Colon (tissue), 2 donors: ENCODE measurements around the gene ENDOU.

ENCODE experiments used
- FAIRE-seq: peaks from 2 replicates; lab custom pipeline; 2012; peaks lifted over from hg19 to GRCh38; lab: Jason Lieb, UNC
- donor health status: control.
- donor health status: control.

ENDOU gene

DNA sequence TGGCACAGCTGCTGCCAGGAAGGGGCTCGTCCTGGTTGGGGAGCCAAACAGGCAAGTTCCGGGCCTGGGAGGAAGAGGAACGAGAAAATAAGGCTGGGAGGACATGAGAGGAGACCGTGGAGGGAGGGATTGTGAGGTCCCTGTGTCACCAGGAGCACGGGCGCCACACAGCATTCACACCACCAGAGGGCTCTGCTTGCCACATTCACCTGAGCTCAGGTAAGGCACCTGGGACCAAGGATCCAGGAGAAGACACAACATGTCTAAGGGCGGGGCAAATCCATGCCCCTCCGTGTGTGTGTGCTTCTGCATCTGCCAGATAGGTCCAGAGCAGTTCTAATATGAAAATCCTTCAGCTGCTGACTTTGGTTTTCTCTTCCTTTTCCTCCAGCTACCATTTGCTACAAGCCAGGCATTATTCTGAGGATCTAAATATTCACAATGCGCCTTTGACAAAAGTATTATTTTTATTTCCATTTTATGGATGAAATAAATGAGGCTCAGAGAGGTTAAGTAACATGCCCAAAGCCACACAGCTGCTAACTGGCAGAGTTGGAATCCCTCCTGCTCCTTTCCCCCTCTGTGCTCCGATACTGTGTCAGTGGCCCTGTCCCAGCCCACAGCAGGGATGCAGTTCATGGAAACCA, 18.8 kb upstream of the ENDOU start:
- no peak for FAIRE-seq

GRCh38 chr12:47743311-47743860, 18.1 kb upstream of the ENDOU start:
- no peak for FAIRE-seq

- FAIRE-seq = no peak
Measured at GRCh38 chr12:47742253-47742825, 17.0 kb upstream of the ENDOU start.

DNA sequence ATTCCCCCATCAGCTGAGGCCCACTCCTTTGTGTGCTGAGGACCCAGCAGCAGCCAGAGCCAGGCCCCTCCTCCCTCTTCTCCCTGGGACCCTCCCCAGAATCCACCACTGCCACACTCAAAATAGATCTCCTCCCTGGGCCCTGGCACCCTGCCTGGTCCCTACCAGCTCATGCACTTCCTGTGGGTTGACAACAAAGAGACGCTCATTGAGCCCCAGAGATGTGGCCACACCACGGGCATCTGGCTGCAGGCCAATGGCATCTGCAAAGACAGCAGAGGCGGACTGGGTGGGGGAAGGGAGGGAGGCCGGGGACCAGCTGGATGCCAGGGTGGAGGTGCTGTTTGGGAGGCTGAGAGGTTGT, 16.0 kb upstream of the ENDOU start:
- no peak for FAIRE-seq

DNA sequence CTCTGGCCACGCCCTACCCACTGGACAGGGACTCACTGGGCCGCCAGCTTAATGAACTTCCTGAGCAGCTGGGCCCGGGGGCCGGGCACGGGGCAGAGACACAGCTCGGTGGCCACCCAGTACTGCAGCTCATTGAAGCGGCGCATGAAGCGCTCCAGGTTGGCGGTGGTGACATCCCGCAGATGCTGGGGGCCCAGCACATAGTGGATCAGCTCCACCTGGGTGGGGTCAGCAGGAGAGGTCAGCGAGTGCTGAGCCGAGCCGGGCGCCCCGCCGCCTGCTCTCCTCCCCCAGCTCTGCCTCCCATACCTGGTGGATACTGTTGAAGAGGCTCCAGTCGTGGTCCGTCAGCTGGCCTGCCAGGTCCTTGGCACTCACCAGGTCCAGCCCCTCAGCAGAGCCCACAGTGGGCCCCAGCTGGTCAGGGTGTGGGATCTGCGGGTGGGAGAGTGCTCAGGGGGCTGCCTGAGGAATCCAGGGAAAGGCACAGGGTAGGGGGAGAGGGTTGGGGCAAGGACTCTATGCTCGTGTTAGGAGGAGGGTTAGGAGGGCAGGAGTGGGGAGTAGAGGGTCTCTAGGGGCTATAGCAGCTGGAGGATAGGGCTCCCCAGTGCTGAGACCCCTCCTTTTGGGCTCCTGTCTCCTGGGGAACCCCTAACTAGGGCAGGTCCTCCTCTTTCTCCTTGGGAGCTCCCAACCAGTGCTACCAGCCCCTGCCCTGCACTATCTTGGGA, 15.5 kb upstream of the ENDOU start:
- FAIRE-seq = no peak

DNA sequence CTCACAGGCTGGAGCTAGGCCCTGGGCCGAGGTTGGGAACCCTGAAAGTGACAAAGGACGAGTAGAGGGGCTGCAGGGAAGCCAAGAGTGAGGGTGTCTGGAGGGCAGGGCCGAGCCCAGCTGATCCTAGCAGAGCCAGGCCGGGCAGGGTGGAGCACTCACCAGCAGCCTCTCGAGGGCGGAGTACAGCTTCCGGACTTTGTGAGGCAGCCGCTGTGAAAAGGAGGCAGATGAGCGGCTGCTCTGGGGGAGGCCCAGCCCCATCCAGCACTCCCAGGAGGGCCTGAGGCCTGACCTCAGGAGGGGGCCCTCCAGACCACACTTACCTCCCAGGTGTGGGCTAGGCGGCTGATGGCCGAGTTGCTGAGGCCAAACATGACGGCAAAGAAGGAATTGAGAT, 14.7 kb upstream of the ENDOU start:
- FAIRE-seq = no peak

GRCh38 chr12:47739297-47739696, 14.0 kb upstream of the ENDOU start:
- no peak for FAIRE-seq

DNA sequence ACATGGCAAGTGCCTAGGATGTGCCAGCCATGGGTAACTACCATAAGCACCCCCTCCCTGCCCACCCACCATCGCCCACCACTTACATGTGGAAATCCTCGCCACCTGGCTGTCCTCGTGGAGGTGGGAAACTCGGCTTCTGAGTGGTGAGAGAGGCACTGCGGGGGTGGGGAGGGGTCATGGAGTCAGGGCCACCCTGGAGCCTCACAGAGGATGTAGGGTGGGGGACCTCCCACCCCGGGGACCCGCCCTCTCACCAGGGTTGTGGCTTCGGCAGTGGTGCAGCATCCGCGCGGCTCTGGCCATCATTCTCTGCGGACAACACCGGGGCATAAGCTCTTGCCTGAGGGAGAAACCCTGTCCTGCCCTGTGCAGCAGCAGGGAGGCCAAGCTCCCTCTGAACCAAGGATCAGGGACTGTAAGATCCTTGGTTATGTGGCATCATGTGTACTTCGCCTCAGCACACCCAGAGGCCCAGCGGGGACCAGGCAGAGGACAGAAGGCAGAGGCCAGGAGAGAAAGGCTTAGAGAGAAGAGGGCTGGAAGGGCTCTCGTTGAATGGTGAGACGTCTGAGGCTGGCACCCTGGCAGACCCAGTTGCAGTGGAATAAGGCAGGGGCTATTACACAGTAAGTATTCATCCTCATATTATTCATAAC, 12.8 kb upstream of the ENDOU start:
- FAIRE-seq = no peak

DNA sequence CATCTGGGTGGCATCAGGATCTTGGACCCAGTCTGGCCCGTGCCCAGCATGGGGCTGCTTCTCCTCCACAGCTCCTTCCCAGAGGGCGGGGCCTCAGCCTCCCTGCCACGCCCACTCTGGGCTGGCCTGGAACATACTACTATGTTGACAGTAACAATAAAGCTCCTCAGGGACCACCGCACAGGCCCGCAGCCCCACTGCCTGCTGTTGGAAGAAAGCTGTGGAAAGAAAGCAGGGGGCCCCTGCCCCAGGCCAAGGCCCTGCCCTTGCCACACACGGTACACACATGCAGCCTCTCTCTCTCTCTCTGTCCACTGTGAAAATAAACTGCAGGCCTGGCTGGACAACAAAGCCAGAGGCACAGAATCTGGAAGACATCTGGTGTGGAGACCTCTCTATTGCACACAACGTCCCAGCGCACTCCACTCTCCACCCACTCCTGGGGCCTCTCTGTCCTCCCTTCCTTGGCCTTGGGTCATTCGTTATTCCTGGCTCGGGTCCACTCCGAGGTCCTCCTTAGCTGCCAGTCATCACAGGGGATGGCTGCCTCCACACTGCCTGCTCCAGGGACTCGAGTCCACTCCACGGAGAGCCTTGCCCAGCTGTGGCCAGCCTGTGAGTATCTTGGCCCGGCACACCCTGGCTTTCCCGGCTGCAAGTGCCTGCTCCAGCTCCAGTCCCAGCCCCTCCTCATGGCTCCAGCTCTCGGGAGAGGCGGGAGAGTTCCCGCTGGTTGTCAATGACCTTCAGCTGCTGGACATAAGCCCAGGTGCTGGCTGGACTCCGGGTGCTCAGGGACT, 11.8 kb upstream of the ENDOU start:
- FAIRE-seq = no peak

DNA sequence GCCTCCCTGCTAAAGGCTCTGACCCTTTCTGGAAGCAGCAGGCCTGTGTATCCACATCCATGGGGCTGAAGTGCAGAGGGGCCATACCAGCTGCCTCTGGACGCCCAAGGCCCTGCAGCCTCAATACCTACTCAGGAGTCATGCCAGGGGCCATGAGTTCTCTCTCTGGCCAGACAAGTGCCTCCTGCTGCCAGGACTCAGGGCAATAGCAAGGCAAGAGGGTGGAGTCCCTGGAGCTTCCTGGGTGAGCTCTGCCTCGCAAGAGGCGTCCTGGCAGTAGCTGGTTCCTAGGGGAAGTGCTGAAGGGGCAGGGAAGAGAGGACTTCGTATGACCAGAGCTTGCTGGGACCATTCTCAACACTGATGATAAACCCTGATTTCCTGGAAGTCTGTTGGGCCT, 10.9 kb upstream of the ENDOU start:
- no peak for FAIRE-seq

DNA sequence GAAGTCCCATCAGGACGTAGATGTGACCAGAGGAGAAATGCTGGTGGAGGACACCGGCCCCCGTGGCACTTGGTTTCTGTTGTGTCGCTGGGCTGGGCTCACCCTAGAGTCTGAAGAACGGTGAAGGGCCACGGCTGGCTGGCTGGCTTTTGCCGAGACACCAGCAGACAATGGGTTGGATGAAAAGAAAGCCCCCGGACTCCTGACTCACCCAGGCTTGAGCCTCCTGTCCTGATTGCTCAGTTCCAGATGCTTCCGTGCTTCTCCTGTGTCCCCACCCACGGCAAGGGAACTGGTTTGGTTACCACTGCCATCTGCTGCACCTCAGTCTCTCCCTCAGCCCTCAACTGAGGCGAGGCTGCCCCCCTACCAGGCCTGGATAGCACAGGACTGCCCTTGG, 10.4 kb upstream of the ENDOU start:
- FAIRE-seq = no peak

GRCh38 chr12:47734725-47735480, 9.6 kb upstream of the ENDOU start:
- FAIRE-seq = no peak

DNA sequence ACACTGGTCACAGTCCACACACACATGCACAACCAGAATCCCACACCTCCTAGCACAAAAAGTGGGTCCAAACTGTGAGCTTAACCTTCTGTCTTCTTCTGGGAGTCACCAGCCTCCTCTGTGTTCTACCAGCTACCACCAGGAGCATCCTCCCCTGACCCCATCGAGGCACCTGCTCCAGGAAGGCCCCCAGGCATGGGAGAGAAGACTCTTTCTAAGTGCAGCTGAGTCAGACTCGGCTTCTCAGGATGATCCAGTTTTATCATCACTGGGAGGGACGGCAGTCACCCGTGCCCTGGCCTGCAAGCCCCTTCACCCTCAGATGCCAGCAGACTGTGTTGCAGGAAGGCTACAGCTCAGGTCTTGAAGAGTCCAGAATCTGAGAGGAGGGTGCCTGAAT, 7.9 kb upstream of the ENDOU start:
- FAIRE-seq = no peak

DNA sequence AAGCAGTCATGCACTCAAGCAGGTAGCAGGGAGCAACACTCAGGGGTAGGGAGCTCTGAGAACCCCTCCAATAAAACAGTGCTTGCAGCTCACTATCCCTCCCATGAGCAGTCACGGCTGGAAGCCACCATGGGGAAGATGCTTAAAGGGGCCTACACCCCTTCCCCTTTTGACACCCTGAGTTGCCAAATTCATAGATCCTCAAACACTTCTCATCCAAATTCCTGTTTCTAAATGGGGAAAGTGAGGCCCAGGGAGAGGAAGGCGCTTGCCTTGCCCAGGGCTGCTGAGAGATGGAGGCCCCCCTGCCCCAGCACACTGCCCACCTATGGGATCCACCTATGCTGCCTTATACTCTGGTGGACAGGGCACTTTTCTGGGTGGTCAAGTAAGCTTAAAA, 7.2 kb upstream of the ENDOU start:
- no peak for FAIRE-seq

GRCh38 chr12:47731723-47732122, 6.4 kb upstream of the ENDOU start:
- no peak for FAIRE-seq

GRCh38 chr12:47730341-47730744, 5.1 kb upstream of the ENDOU start:
- FAIRE-seq = no peak

DNA sequence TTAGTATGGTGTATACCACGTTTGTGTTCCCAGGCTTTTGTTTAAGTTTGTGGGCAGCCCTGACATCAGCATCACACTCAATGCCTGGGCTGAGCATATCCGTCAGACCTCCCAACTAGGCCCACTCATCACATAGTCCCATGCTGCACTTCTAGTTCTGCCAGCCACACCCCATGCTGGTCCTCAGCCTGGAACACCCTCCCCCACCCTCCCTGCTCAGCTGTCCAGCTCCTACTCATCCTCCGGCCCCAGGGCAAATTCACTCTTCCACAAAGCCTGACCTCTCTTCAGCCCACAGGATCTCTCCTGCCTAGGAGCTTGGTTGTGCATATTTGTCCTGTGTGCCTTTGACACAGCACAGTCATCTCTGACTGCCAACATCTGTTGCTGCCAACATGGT, 3.9 kb upstream of the ENDOU start:
- FAIRE-seq = no peak

- no peak for FAIRE-seq
Measured at GRCh38 chr12:47725893-47726292, 603 bp upstream of the ENDOU start.

GRCh38 chr12:47722941-47723631, 2.2 kb downstream of the ENDOU start:
- FAIRE-seq = no peak

GRCh38 chr12:47722136-47722834, 3.0 kb downstream of the ENDOU start:
- no peak for FAIRE-seq
